Testis (tissue), 3 donors: ENCODE results near the gene TLK1. TPM values are rescaled to one million over a fixed set of nuclear protein-coding genes. Genes with fewer than 3 reads are reported as not detected.

Source experiments
- DNase-seq: peaks from one replicate; pipeline ENCODE4 v3.0.0-alpha.2; 2019
- H3K27ac ChIP-seq, 2 donors: fragments of 200-600 bp; sonication (generic); one replicate each; pipeline ENCODE4 v1.5.1; 2019
- H3K27me3 ChIP-seq: fragments of 200-600 bp; sonication (generic); one replicate; pipeline ENCODE4 v1.5.1; 2019
- H3K36me3 ChIP-seq: fragments of 200-600 bp; sonication (generic); one replicate; pipeline ENCODE4 v1.5.1; 2017; ENCODE audit warnings: low read depth; ENCODE audit errors: missing control alignments
- H3K4me1 ChIP-seq: fragments of 200-600 bp; sonication (generic); one replicate; pipeline ENCODE4 v1.5.1; 2019
- H3K4me3 ChIP-seq, 2 donors: fragments of 200-600 bp; sonication (generic); one replicate each; pipeline ENCODE4 v1.5.1; 2017 to 2019
- H3K9me3 ChIP-seq: fragments of 200-600 bp; sonication (generic); one replicate; pipeline ENCODE4 v1.5.1; 2017
- POLR2A ChIP-seq: fragments of 450-650 bp; IDR thresholded peaks from one replicate; pipeline ENCODE4 v1.6.1; 2017; ENCODE audit warnings: antibody characterized with exemption, mild to moderate bottlenecking, moderate library complexity
- WGBS, 2 donors: methylation state at CpG; one replicate each; pipeline ENCODE4 v1.1.5; 2018; 5-methylcytosine and 5-hydroxymethylcytosine counted together
- intact Hi-C: fragments of 100-400 bp; cut with DNase I; formaldehyde crosslinking; loops from one replicate; pipeline ENCODE4 v1.15.1; 2023; ENCODE audit warnings: low total_unique reads
- polyA plus RNA-seq: library from polyadenylated mRNA; stranded (reverse); fragments of 350-450 nt; fragmentation: Illumina TruSeq; extraction: RNeasy Lipid Tissue Mini Kit (QIAGEN cat#74804); gene quantifications from one replicate; pipeline ENCODE4 v1.2.3, GENCODE V29; 2014; ENCODE audit warnings: low read depth, low replicate concordance; ENCODE audit not compliant: insufficient read depth
- total RNA-seq, 2 donors: library from RNA; depleted of rRNA; stranded (reverse); fragments of >200 nt; gene quantifications; one replicate each; pipeline ENCODE4 v1.2.3, GENCODE V29; 2016
- TF ChIP-seq, protein P1 (sequence below), 3 experiments: fragments of 450-650 bp in 2 of 3; fragments of 200-600 bp in 1 of 3; sonication (generic) in 1 of 3; IDR thresholded peaks; one replicate each; pipeline ENCODE4 v1.5.1; 2016 to 2019; ENCODE audit warnings: antibody characterized with exemption in 3 of 3, mild to moderate bottlenecking in 2 of 3, moderate library complexity in 1 of 3

Gene TLK1
- total and polyA plus RNA-seq, 3 donors from 2014 or later, result 36.8 to 112 (median 110) TPM

- intact Hi-C loops, result no loop called here
- no peak overlapping the region for H3K27ac ChIP-seq
- H3K4me1 ChIP-seq, result no peaks in the 10 kb centered on the region
- H3K4me3 ChIP-seq, result no peak overlapping the region
- WGBS, 2 donors, result 42 to 50% methylated on average over 1 of the region's 1 CpG
- no peak for DNase-seq
- H3K9me3 ChIP-seq, result no peaks in the 10 kb centered on the region
- TF ChIP-seq, protein P1, sequence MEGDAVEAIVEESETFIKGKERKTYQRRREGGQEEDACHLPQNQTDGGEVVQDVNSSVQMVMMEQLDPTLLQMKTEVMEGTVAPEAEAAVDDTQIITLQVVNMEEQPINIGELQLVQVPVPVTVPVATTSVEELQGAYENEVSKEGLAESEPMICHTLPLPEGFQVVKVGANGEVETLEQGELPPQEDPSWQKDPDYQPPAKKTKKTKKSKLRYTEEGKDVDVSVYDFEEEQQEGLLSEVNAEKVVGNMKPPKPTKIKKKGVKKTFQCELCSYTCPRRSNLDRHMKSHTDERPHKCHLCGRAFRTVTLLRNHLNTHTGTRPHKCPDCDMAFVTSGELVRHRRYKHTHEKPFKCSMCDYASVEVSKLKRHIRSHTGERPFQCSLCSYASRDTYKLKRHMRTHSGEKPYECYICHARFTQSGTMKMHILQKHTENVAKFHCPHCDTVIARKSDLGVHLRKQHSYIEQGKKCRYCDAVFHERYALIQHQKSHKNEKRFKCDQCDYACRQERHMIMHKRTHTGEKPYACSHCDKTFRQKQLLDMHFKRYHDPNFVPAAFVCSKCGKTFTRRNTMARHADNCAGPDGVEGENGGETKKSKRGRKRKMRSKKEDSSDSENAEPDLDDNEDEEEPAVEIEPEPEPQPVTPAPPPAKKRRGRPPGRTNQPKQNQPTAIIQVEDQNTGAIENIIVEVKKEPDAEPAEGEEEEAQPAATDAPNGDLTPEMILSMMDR (IDR thresholded peaks at IDR 0.05), result no peak
- TF ChIP-seq POLR2A, result no peak
- no peaks in the 10 kb centered on the region for H3K36me3 ChIP-seq
- H3K27me3 ChIP-seq, result no peaks in the 10 kb centered on the region
These were observed 104.4 kb downstream of the TLK1 start for GRCh38 chr2:171056307-171056706.

DNA sequence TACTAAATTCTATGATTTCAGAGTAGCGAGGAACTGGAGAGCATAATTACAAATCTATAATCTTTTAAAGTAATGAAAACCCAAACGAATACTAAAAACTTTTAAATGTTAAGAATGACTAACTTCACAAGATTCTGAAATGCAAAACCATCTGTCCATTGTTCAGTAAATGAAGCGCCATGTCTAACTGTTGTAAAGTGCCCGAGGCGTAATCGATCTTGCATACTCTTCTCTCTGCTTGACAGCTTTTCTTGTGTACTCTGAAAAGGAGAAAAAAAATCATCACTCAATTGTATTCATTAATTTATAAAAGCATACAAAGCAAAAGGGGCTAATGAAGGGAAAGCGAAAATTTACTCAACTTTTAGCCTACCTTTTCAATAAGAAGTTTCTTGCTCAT lies 111.0 kb downstream of the TLK1 start:
- Histone ChIP-seq H3K27me3 (no peaks in the 10 kb centered on the region), H3K9me3 (no peaks in the 10 kb centered on the region), H3K36me3 (no peaks in the 10 kb centered on the region), H3K27ac (no peak overlapping the region), H3K4me3 (no peak overlapping the region), H3K4me1 (peaks cover 3% of the 10 kb centered on the region)
- WGBS, 2 donors, result 92 to 97% methylated on average over 7 of the region's 7 CpGs
- no peak for TF ChIP-seq POLR2A
- TF ChIP-seq, protein P1 (IDR thresholded peaks at IDR 0.05), result no peak
- DNase-seq, result no peak
- intact Hi-C loops, result no loop called here

GRCh38 chr2:171046048-171046560 lies 114.6 kb downstream of the TLK1 start:
- no peaks in the 10 kb centered on the region for H3K36me3 ChIP-seq
- no peaks in the 10 kb centered on the region for H3K27me3 ChIP-seq
- TF ChIP-seq POLR2A, result no peak
- TF ChIP-seq, protein P1 (IDR thresholded peaks at IDR 0.05), result no peak
- no peak overlapping the region for H3K4me3 ChIP-seq
- DNase-seq, result no peak
- H3K4me1 ChIP-seq, result peaks cover 3% of the 10 kb centered on the region
- intact Hi-C loops, result no loop called here
- H3K27ac ChIP-seq, result peak overlapping the region; percentile 22 to 48
- WGBS, 2 donors, result 61 to 74% methylated on average over 3 of the region's 3 CpGs
- no peaks in the 10 kb centered on the region for H3K9me3 ChIP-seq

DNA sequence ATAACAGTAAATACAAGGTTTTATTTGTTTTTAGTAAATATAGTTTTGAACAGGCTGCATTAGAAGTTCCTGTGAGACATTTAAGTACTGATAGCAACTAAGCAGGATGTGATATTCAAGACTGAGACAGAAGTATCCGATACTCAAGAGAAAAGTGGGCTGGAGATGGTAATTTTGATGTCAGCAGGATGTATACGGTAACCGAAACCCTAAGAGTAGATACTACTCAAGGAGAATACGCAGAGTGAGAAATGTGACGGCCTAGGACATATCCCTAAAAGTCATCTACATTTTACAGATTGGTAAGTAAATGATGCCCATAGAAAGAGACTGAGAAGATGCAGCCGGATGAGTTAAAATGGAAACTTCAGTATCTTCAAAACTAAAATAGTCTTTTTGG lies 116.3 kb downstream of the TLK1 start:
- Histone ChIP-seq H3K27ac (no peak overlapping the region), H3K9me3 (no peaks in the 10 kb centered on the region), H3K4me3 (no peak overlapping the region), H3K27me3 (no peaks in the 10 kb centered on the region), H3K36me3 (no peaks in the 10 kb centered on the region), H3K4me1 (peaks cover 3% of the 10 kb centered on the region)
- TF ChIP-seq POLR2A, result no peak
- TF ChIP-seq, protein P1 (IDR thresholded peaks at IDR 0.05), result no peak
- WGBS, 2 donors, result 63 to 70% methylated on average over 6 of the region's 6 CpGs
- intact Hi-C loops, result no loop called here
- DNase-seq, result no peak

DNA sequence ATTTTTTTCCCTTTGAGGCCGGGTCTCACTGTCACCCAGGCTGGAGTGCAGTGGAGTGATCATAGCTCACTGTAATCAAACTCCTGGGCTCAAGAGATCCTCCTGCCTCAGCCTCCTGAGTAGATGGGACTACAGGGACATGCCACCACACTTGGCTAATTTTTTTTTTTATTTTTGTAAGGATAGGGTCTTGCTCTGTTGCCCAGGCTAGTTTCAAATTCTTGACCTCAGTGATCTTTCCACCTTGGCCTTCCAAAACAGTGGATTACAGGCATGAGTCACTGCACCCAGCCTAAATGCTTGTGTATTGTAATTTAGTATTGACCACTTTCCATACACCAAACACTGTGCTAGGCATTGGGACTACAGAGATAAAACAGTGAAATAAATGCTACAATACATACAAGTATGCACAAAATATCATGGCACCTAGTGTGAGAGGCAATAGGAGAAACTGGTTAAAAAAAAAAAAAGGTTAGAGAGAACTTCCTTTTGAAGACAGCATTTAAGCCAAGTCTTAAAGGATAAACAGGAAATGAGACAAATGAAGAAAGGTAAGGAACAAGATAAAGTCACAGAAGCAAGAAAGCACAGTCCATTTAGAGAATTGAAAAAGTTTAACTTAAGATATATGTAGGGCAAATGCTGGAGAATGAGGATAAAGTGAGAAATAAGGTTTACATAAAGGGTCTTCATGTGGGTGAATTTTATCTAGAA lies 118.3 kb downstream of the TLK1 start:
- peaks cover 3% of the 10 kb centered on the region for H3K4me1 ChIP-seq
- H3K9me3 ChIP-seq, result no peaks in the 10 kb centered on the region
- H3K36me3 ChIP-seq, result no peaks in the 10 kb centered on the region
- TF ChIP-seq, protein P1 (IDR thresholded peaks at IDR 0.05), result no peak
- no peak for TF ChIP-seq POLR2A
- H3K27me3 ChIP-seq, result no peaks in the 10 kb centered on the region
- 92 to 97% methylated on average over 1 of the region's 1 CpG for WGBS, 2 donors
- intact Hi-C loops, result no loop called here
- no peak for DNase-seq
- H3K27ac ChIP-seq, result no peak overlapping the region
- H3K4me3 ChIP-seq, result no peak overlapping the region
